ENCODE measurements around the gene MSX1.

DNA sequence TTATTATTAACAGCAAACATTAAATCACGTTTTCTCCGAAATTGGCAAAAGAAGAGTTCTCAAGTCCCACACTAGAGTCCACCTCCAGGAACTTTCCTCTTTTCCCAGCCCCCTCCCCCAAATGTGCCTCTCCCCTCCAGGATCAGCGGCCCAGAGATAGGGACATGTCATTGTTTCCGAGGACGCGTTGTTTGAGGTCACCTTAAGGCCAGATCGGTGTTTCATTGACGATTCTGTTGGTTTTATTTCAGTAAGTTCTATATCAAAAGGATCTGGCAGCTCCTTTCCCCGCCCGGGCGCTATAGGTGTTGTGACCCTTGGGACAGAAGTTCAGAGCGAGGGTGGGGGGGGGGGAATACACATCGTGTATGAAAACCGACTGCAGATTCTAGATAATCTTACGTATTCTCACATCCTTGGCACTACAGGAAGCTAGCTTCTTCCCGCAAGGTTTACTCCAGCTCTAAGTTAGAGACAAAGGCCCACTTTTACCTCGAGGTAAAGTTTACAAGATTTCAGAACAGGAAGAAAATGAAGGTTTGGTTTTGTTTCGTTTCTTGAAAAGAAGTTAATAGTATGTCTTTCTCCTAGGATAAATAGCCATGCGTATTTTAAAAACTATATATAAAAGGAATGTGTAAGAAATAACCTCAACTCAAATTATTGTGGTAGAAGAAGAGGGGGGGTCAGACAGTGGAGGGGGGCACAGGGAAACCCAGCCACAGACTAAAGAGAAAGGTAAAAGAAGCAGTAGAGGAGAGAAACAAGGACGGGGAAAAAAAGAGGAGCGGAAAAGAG lies 739 bp upstream of the MSX1 start:
- TF ChIP-seq JUN (IDR thresholded peaks at IDR 0.05), result no peak
- TF ChIP-seq FOSB (CRISPR knock-in tag; IDR thresholded peaks at IDR 0.05), result no peak
- no peak for TF ChIP-seq POLR2A (IDR thresholded peaks at IDR 0.05; ENCODE audit: low read length)
- no peak for TF ChIP-seq ZNF302 (CRISPR knock-in tag; IDR thresholded peaks at IDR 0.05)
- TF ChIP-seq, protein P1, sequence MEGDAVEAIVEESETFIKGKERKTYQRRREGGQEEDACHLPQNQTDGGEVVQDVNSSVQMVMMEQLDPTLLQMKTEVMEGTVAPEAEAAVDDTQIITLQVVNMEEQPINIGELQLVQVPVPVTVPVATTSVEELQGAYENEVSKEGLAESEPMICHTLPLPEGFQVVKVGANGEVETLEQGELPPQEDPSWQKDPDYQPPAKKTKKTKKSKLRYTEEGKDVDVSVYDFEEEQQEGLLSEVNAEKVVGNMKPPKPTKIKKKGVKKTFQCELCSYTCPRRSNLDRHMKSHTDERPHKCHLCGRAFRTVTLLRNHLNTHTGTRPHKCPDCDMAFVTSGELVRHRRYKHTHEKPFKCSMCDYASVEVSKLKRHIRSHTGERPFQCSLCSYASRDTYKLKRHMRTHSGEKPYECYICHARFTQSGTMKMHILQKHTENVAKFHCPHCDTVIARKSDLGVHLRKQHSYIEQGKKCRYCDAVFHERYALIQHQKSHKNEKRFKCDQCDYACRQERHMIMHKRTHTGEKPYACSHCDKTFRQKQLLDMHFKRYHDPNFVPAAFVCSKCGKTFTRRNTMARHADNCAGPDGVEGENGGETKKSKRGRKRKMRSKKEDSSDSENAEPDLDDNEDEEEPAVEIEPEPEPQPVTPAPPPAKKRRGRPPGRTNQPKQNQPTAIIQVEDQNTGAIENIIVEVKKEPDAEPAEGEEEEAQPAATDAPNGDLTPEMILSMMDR (IDR thresholded peaks at IDR 0.05), result no peak
- no peak for TF ChIP-seq CBX2 (IDR thresholded peaks at IDR 0.05; ENCODE audit: borderline replicate concordance, low read depth)
- TF ChIP-seq, protein P2, sequence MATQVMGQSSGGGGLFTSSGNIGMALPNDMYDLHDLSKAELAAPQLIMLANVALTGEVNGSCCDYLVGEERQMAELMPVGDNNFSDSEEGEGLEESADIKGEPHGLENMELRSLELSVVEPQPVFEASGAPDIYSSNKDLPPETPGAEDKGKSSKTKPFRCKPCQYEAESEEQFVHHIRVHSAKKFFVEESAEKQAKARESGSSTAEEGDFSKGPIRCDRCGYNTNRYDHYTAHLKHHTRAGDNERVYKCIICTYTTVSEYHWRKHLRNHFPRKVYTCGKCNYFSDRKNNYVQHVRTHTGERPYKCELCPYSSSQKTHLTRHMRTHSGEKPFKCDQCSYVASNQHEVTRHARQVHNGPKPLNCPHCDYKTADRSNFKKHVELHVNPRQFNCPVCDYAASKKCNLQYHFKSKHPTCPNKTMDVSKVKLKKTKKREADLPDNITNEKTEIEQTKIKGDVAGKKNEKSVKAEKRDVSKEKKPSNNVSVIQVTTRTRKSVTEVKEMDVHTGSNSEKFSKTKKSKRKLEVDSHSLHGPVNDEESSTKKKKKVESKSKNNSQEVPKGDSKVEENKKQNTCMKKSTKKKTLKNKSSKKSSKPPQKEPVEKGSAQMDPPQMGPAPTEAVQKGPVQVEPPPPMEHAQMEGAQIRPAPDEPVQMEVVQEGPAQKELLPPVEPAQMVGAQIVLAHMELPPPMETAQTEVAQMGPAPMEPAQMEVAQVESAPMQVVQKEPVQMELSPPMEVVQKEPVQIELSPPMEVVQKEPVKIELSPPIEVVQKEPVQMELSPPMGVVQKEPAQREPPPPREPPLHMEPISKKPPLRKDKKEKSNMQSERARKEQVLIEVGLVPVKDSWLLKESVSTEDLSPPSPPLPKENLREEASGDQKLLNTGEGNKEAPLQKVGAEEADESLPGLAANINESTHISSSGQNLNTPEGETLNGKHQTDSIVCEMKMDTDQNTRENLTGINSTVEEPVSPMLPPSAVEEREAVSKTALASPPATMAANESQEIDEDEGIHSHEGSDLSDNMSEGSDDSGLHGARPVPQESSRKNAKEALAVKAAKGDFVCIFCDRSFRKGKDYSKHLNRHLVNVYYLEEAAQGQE (IDR thresholded peaks at IDR 0.05), result no peak
- no peak for TF ChIP-seq ZSCAN20 (CRISPR knock-in tag; IDR thresholded peaks at IDR 0.05)
- TF ChIP-seq CHD2 (IDR thresholded peaks at IDR 0.05; ENCODE audit: low read length, partially characterized antibody), result no peak
- TF ChIP-seq POLR2AphosphoS2 (conservative IDR thresholded peaks at IDR 0.05; ENCODE audit: low read length), result no peak
- TF ChIP-seq NFE2L2 (conservative IDR thresholded peaks at IDR 0.05; ENCODE audit: low read length), result no peak

Measured in A549 (cell line).